Brain pericyte (primary cell): ENCODE measurements around the gene INS.

Experiments
- DNase-seq: peaks from one replicate; pipeline ENCODE4 v3.0.0-alpha.2; 2012; ENCODE audit warnings: low read depth, low spot score

INS gene

GRCh38 chr11:2160736-2161259 lies at the start of gene INS:
Gene INS (minus strand): TSS chr11:2161209. CDS start chr11:2160971, 238 bp downstream.
- DNase-seq: no peak

DNA sequence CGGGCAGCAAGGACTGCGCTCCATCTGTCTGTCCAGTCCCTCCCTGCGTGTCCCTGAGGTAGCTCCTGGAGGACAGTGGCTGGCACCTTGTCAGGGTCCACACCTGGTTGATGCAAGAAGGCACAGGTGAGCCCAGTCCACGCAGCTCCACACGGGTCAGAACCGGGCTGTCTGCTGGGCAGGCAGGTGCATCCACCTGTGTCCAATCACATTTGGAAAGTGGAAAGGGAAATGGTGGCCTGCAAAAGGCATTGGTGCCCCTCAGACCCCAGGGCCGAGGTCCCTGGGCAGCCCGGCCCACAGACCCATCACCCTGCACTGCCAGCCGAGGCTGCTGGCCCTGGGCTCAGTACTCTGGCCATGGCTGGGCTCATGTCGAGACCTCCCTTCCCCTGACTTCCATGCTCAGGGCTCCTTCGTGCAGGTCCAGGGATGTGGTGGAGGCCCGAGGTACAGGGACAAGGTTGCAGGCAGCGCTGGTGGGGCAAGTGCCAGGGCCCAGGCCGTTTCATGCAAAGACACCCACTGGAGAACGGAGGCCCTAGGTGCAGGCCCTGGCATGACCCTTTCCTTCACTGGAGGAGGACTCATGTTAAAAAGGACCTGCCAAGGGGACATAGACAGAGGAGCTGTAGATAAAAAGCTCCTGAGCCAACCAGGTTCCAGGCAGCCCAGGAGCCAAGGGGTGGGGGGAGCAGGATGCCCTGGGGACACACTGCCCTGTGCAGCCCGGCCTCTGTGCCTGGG lies 49.5 kb upstream of the INS start:
- DNase-seq: no peak

- DNase-seq: no peak
Observed at GRCh38 chr11:2209900-2210321, 48.9 kb upstream of the INS start.

GRCh38 chr11:2209370-2209801 lies 48.4 kb upstream of the INS start:
- DNase-seq: no peak

DNA sequence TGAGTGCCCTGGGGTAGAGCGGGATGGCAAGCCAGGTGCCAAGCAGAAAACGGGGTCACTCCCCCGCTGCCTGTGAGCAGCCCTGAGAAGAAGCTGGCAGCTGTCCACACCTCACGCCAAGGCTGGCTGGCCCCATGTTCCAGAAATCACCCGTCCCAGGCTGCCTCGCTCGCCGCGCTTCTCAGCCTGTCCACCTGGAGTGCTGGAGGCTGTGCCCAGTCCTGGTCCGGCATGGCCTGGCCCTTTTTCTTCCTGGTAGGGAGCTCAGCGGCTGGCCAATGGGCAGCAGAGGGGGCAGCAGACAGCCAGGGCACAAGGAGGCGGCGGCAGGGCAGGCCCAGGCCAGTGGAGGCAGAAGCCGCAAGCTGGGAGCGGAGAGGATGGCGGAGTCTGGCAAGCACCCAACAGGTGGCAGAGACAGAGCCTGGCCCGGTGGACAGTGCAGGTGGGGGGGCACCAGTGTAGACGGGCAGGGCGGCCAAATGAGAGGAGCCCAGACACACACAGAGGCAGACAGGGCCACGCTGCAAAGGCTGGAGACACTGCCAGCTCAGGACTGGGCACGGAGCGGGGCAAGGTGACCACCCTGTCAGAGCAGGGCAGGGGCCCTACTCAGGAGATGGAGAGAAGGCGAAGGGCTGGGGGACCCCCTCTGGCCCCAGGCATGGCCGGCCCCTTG lies 47.8 kb upstream of the INS start:
- no peak for DNase-seq

DNA sequence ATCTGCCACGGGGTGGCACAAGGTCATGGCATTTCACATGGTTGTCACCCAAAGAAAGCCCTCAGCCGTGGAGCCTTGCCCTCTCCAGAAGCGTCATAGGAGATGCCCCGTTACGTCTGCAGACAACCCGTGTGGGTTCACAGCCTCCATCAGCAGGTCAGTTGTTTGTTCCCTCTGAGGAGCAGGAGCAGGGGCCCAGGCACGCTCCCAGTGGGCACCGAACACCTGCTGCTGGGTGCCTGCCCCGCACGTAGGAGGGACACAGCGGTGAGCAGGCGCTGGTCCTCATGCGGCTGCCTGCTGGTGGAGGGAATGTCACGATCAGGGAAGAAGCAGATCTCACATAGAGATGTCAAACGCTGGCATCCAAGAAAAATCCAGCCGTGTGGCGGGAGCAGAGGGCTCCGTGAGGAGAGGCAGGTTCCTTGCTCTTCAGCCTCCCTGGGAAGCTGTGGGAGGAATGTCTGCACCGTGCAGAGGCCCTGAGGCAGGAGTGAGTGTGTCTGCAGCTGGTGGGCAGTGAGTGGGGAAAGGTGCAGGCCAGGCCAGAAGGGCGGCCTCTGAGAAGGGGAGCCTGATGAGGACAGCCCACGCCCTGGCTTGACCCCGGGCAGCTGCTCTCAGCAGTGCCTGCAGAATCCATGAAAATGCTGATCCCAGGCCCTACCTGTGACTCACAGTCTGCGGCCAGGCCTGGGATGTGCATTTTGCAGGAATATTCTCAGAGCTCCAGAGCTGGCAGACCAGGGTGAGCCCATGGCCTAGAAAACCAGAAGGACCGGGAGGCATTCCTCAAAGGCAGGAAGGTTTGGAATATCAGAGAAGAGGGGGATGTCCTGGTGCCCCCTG lies 47.0 kb upstream of the INS start:
- no peak for DNase-seq

DNA sequence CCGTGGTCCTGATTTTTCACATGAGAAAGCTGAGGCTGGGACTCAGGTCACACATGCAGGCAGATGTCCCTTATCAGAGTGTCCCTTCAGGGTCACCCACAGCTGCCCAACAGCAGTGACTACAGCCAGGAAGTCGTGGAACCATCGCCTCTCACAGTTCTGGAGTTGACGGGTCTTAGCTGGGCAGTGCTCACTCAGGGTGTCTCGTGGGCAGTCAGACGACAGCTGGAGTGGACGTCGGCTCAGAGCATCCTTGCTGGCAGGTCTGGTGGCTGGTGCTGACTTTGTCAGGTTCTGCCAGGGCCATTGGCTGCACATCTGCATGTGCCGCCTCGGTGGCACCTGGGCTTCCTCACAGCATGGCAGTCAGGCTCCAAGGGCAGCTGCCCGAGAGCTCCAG lies 46.2 kb upstream of the INS start:
- no peak for DNase-seq

DNA sequence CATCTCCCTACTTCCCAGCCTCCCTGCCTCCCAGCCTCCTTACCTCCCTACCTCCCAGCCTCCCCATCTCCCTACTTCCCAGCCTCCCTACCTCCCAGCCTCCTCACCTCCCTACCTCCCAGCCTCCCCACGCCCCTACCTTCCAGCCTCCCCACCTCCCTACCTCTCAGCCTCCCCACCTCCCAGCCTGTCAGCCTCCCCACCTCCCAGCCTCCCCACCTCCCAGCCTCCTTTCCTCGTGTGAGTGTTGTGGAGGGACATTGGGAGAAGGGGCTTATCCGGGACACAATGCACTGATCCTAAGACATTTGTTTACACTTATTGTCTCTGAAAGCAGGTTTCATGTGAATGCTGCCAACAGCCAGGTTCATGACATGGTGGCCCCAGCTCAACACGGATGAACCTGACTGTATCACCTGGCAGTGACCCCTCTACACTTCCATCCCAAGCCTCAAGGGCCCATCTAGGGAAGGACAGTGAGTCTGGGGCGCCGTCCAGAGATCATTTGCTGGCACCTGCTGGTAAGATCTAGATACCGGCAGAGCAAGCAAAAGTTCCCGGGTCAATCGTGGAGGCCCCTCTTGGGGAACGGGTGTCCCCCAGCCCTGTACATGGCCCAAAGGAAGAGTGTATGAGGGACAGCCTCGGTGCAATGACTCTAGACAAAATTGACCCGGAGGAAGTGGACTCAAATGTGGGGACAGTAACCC lies 45.1 kb upstream of the INS start:
- no peak for DNase-seq

GRCh38 chr11:2205214-2205720 lies 44.3 kb upstream of the INS start:
- DNase-seq: no peak

DNA sequence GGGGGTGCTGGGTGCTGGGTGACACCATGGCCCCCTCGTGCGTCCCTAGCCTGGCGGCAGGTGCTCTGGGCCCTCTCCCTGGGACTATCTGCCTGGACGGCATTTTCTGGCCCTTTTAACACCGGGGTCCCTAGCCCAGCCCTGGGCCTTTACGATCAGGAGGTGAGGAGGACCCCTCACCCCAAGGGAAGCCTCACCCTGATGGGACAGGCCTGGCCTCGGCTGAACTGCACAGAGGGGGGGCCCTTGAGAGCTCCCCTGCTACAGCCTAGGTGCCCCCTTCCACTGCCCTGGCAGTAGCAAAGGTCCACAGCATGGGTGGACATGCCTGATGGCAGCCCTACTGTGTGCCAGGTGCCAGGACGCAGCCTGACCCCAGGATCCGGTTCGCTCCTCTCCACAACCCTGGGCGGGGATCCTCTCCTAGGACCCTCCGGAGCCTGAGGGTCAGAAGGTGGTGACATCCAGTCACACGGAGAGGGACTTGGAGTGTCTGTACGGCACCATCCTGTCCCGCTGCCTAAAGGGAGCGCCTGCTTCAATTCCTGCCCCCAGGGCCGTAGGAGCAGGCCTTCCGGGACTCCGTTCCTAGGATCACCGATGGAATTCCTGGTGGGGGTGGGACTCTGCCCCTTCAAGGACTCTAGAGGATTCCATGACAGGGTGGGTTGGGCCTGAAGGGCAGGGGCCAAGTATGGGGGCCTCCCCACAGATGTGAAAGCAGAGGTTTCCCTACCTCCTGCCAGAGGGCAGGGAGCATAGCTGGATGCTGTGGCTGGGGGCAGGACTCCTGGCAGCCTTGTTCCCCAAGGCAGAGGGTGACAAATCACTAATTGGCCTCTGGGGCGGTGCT lies 43.6 kb upstream of the INS start:
- no peak for DNase-seq

DNA sequence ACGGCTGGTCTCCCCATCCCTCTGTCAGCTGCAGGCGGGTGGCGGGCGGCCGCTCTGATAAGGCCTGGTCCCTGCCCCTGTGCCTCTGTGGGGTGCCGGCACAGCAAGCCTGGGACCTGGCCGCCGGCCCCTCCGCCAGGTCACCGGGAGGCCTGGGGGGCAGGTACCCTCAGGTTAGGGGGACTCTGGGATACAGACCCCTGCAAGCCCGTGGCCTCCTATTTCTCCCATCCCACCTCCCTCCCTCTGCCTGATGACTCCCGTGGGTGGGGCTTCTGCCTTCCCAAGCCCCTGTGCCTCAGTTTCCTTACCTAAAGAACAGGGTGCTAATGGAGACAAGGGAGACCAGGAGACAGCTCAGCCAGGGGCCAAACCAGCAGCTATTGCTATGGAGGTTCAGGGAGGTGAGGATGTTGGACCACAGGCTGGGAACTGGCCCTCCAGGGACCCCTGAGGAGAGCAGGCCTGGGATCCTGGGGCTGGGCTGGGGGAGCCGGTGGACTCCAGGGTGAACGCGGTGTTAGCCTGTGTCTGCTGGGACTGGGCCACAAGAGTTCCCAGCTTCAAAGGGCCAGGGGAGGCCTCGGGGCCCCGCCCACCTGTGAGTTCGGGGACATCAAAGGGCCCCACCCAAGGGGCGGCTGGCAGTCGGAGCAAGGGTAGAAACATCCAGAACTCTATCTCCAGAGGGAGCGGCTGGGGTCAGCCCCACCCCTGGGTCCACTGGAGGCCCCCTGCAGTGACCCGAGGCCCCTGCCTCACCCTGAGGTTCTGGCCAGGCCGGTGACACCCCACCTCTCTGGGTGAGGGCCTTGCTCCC lies 42.6 kb upstream of the INS start:
- no peak for DNase-seq

DNA sequence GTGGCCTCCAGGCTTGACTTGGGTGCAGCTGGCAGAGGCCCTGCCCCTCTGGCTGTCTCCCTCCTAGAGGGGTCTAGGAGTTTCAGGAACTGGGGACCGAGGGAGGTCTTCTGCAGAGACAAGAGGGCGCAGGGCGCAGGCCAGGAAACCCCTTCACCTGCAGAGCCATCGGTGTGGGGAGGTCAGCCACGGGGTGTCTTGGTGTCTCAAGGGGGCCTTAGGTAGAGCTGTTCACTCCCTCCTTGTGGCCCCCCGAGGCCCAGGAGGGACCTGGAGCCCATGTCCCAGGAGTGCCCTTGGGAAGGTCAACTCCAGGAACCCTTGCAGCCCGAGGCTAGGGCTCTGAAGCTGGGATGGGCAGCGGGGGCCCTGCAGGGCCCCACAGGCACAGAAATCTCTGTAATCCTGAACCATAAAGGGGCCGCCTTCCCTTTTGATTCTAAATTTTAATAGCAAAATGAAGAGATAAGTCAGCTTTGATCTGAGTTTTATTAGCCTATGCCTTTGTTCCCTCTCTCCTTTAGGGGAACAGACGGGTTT lies 42.0 kb upstream of the INS start:
- DNase-seq: no peak

DNA sequence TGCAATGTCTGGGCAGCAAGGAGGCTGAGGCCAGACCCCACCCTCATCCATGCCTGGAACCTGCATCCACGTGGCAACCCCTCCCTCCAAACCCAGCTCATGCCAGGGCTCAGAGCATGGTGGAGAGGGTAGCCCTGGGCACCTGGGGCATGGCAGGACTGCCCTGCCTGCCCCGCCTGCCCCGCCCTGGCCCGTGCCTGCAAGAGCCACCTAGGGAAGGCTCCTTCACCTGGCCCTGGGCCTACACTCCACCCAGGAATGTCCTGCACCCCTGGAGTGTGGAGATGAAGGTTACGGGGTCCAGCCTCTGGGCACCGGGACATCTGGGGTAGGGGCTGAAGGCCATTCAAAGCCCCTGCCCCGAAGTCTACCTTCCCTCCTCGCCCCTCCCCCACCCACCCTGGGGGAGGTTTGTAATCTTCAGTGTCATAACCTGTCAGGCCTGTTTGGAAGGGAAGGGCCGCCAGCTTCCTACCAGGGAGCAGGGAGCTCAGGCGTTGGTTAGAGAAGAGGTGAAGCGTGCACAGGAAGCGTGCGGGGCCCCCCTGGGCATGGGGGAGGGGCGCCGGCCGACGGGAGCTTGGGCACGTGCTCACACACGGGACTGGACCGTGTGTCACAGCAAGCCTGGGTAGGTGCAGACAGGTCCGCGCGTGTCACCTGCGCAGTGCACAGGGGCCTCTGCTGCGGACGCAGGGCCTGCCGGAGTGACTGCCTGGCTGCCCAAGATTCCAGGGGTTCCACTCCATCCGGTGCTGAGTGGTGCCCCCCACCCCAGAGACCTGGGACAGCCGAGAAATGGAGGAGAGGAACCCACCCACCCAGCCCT lies 41.3 kb upstream of the INS start:
- DNase-seq: no peak

GRCh38 chr11:2201542-2201941 lies 40.5 kb upstream of the INS start:
- DNase-seq: no peak

DNA sequence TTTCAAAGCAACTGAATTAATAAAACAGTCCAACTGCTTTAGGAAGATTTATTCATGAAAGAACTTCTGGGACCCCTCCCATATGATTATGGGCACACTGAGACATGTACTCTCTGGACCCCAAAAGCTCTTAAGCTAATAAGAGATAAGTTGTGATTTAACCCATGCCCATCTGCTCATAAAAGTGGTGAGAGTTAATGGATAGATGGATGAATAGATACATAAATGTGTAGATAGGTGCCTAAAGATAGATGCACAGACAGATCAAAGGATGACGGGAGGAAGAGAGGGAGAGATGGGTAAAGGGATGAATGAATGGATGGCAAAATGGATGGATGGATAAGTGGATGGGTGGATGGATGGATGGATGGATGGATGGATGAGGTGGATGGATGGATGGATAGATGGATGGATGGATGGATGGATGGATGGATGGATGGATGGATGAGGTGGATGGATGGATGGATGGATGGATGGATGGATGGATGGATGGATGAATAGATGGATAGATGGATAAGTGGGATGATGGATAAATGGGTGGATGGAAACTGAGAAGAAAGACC lies 40.0 kb upstream of the INS start:
- DNase-seq: no peak

GRCh38 chr11:2200536-2200935 lies 39.5 kb upstream of the INS start:
- no peak for DNase-seq

DNA sequence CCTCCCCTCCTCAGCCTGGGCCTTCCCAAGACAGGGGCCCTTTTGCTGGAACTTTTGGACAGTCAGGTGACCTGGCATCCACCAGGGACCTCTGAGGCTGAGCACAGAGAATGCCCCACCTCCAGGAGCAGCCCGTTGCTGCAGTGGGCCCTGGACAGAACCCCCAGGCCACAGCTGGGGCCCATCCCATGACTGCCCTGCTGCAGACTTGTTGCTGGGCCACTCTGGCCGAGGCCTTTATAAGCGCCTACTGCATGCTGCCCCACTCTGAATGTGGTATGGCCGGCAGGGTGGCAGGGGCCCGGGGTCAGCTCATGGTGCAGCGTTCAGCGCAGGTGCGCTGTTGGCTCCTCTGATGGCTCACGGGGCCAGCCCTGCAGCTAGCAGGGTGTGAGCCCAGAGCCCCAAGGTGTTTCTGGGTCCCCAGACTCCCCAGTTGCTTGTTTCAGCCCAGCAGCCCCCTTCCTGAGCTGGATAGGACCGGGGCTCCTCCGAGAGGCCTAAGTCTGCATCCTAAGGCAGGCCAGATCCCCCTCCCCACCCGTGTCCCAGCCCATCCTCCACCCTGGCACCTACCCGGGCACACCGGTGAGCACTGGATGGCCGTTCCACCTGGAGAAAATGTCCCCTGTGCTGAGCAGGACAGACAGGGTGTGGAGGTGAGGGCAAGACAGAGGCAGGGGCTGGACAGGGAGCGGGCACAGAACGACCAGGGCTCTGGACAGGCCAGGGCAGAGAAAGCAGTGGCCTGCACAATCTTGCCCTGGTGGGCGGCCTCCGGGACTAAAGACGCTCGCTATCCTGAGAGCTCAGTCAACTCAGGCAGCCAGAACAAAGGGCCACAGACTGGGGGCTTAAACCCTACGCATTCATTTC lies 38.7 kb upstream of the INS start:
- DNase-seq: no peak
